ENCODE results near the gene SLC25A41. TPM values are rescaled to one million over a fixed set of nuclear protein-coding genes. Genes with fewer than 3 reads are reported as not detected.

SLC25A41 gene
- total and polyA plus RNA-seq, 2 of the 13 experiments (the other 11 are each of a cell fraction or from before 2014, with no cell fraction given): 0.33 to 0.95 TPM

DNA sequence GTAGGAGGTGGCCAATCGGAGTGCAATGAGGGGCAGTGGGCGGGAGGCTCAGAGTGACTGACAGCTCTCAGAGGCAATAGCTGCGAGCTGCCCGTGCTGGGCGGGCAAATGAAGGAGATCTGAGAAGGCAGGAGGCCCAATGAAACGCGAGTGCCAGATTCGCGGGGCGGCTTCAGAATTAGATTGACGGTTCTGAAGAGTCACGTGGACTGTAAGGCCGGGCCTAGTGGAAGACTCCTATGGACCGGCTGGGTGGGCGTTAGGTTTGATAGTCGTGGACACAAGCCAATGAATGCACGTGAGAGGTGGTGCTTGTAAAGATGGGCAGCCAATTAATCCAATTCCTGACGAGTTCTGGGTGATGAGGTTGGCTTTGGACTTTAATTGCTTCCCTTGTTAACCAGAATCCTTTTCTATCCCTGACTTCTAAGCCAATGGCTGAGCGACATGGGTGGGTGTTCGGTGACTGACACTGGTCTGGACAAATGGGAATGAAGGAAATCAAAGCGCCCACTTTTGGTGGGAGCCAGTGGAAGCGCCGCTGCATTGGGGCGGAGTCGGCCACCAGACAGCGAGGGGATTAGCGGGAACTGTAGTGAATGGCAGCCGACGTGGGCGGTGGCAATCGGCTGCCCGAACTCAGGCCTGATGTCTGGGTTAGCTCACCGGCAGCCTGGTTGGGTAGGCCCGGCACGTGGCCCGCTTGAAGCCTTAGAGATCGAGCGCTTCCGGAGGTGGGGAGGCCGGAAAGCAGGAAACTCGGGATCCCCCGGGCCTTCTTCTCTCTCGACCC lies 8.4 kb downstream of the SLC25A41 start (continued):
- TF ChIP-seq, protein P1, sequence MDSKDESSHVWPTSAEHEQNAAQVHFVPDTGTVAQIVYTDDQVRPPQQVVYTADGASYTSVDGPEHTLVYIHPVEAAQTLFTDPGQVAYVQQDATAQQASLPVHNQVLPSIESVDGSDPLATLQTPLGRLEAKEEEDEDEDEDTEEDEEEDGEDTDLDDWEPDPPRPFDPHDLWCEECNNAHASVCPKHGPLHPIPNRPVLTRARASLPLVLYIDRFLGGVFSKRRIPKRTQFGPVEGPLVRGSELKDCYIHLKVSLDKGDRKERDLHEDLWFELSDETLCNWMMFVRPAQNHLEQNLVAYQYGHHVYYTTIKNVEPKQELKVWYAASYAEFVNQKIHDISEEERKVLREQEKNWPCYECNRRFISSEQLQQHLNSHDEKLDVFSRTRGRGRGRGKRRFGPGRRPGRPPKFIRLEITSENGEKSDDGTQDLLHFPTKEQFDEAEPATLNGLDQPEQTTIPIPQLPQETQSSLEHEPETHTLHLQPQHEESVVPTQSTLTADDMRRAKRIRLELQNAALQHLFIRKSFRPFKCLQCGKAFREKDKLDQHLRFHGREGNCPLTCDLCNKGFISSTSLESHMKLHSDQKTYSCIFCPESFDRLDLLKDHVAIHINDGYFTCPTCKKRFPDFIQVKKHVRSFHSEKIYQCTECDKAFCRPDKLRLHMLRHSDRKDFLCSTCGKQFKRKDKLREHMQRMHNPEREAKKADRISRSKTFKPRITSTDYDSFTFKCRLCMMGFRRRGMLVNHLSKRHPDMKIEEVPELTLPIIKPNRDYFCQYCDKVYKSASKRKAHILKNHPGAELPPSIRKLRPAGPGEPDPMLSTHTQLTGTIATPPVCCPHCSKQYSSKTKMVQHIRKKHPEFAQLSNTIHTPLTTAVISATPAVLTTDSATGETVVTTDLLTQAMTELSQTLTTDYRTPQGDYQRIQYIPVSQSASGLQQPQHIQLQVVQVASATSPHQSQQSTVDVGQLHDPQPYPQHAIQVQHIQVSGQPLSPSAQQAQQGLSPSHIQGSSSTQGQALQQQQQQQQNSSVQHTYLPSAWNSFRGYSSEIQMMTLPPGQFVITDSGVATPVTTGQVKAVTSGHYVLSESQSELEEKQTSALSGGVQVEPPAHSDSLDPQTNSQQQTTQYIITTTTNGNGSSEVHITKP (CRISPR knock-in tag; IDR thresholded peaks at IDR 0.05; ENCODE audit: low read depth): 0 out of 2 replicates have a peak, but pooled peaks have one; percentile 18
- TF ChIP-seq SP2 (CRISPR knock-in tag; IDR thresholded peaks at IDR 0.05) (peak; percentile 97), ZNF598 (CRISPR knock-in tag; IDR thresholded peaks at IDR 0.05; ENCODE audit: borderline replicate concordance) (peak; percentile 72; the same call in 1 of the 2 replicates), KDM5B (CRISPR knock-in tag; IDR thresholded peaks at IDR 0.05; ENCODE audit: borderline replicate concordance) (peak; percentile 24; the same call in 1 of the 2 replicates), U2AF1 (optimal IDR thresholded peaks at IDR 0.05; ENCODE audit: low read depth, low read length) (no peak), NFYB (CRISPR knock-in tag; IDR thresholded peaks at IDR 0.05) (peak; percentile 94), ZNF83 (CRISPR knock-in tag; IDR thresholded peaks at IDR 0.05; ENCODE audit: borderline replicate concordance) (peak; percentile 81; the same call in 1 of the 2 replicates), NR2C2 (CRISPR knock-in tag; IDR thresholded peaks at IDR 0.05; ENCODE audit: borderline replicate concordance) (peak; percentile 47)
- TF ChIP-seq, protein P2, sequence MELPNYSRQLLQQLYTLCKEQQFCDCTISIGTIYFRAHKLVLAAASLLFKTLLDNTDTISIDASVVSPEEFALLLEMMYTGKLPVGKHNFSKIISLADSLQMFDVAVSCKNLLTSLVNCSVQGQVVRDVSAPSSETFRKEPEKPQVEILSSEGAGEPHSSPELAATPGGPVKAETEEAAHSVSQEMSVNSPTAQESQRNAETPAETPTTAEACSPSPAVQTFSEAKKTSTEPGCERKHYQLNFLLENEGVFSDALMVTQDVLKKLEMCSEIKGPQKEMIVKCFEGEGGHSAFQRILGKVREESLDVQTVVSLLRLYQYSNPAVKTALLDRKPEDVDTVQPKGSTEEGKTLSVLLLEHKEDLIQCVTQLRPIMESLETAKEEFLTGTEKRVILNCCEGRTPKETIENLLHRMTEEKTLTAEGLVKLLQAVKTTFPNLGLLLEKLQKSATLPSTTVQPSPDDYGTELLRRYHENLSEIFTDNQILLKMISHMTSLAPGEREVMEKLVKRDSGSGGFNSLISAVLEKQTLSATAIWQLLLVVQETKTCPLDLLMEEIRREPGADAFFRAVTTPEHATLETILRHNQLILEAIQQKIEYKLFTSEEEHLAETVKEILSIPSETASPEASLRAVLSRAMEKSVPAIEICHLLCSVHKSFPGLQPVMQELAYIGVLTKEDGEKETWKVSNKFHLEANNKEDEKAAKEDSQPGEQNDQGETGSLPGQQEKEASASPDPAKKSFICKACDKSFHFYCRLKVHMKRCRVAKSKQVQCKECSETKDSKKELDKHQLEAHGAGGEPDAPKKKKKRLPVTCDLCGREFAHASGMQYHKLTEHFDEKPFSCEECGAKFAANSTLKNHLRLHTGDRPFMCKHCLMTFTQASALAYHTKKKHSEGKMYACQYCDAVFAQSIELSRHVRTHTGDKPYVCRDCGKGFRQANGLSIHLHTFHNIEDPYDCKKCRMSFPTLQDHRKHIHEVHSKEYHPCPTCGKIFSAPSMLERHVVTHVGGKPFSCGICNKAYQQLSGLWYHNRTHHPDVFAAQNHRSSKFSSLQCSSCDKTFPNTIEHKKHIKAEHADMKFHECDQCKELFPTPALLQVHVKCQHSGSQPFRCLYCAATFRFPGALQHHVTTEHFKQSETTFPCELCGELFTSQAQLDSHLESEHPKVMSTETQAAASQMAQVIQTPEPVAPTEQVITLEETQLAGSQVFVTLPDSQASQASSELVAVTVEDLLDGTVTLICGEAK (IDR thresholded peaks at IDR 0.05): no peak
- TF ChIP-seq, protein P2 (CRISPR knock-in tag; IDR thresholded peaks at IDR 0.05): peak; percentile 86
- TF ChIP-seq, protein P3, sequence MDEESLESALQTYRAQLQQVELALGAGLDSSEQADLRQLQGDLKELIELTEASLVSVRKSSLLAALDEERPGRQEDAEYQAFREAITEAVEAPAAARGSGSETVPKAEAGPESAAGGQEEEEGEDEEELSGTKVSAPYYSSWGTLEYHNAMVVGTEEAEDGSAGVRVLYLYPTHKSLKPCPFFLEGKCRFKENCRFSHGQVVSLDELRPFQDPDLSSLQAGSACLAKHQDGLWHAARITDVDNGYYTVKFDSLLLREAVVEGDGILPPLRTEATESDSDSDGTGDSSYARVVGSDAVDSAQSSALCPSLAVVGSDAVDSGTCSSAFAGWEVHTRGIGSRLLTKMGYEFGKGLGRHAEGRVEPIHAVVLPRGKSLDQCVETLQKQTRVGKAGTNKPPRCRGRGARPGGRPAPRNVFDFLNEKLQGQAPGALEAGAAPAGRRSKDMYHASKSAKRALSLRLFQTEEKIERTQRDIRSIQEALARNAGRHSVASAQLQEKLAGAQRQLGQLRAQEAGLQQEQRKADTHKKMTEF (CRISPR knock-in tag; IDR thresholded peaks at IDR 0.05): peak; percentile 40; the same call in 1 of the 2 replicates

Data from HepG2 (cell line).